Activated CD4-positive, alpha-beta memory T cell treated with anti-CD3 and anti-CD28 coated beads, Interleukin-2, amount 10 ng/mL, durations not matched to agents 7 days and 5 days (primary cell): ENCODE data around the gene OR4K15. TPM values are rescaled to one million over a fixed set of nuclear protein-coding genes. Genes with fewer than 3 reads are reported as not detected.
"Not testable (repeated sequence)": the region's sequence is repeated elsewhere in the genome, so short reads cannot be mapped to it uniquely, and the experiment has no call there.

Experiments
- CTCF ChIA-PET: fragments of 350-600 bp; sonication (Branson Sonifier 250); formaldehyde crosslinking; loops from one replicate; lab custom pipeline; 2021; ENCODE audit warnings: antibody characterized with exemption, inconsistent platforms; lab: Charles Lee
- POLR2A ChIA-PET: fragments of 350-600 bp; sonication (Branson Sonifier 250); formaldehyde crosslinking; loops from one replicate; lab custom pipeline; 2021; ENCODE audit warnings: antibody characterized with exemption; lab: Charles Lee
- DNase-seq: peaks from one replicate; pipeline ENCODE4 v3.0.0-alpha.2; 2020
- H3K27ac Mint-ChIP-seq: one replicate; pipeline ENCODE4 v1.8.0; 2021; ENCODE audit warnings: mild to moderate bottlenecking, mixed read lengths
- H3K27me3 Mint-ChIP-seq: one replicate; pipeline ENCODE4 v1.8.0; 2021; ENCODE audit warnings: mixed read lengths
- H3K36me3 Mint-ChIP-seq: one replicate; pipeline ENCODE4 v1.8.0; 2021; ENCODE audit warnings: low read depth, mixed read lengths
- H3K4me1 Mint-ChIP-seq: one replicate; pipeline ENCODE4 v1.8.0; 2021; ENCODE audit warnings: mixed read lengths
- H3K4me3 Mint-ChIP-seq: one replicate; pipeline ENCODE4 v1.8.0; 2021; ENCODE audit warnings: mild to moderate bottlenecking, mixed read lengths
- H3K9me3 Mint-ChIP-seq: one replicate; pipeline ENCODE4 v1.8.0; 2021; ENCODE audit warnings: mixed read lengths
- total RNA-seq, 2 experiments: library from RNA; stranded (reverse); gene quantifications; one replicate each; pipeline ENCODE4 v1.2.3, GENCODE V29; 2021

The OR4K15 gene
- not detected for total RNA-seq

GRCh38 chr14:19975291-19975690 lies at the start of gene OR4K15:
Gene OR4K15 (plus strand): TSS chr14:19975591. CDS start chr14:19975591, 0 bp downstream.
- H3K4me3 Mint-ChIP-seq = no peak within 1 kb of the TSS
- no peaks in the 10 kb centered on the region for H3K36me3 Mint-ChIP-seq
- no peak for DNase-seq
- CTCF ChIA-PET = no interaction called here
- H3K27me3 Mint-ChIP-seq = no peaks in the 10 kb centered on the region
- POLR2A ChIA-PET = no interaction called here
- no peaks in the 10 kb centered on the region for H3K9me3 Mint-ChIP-seq
- H3K4me1 Mint-ChIP-seq = peaks cover 11% of the 10 kb centered on the region
- no peak within 1 kb of the TSS for H3K27ac Mint-ChIP-seq

GRCh38 chr14:19930617-19931016 lies 44.8 kb upstream of the OR4K15 start, which contains the start of gene OR4K1:
Gene OR4K1 (plus strand): TSS chr14:19930917. CDS start chr14:19935667, 4,750 bp downstream.
- no peak within 1 kb of the TSS for H3K27ac Mint-ChIP-seq
- no peaks in the 10 kb centered on the region for H3K4me1 Mint-ChIP-seq
- no peaks in the 10 kb centered on the region for H3K36me3 Mint-ChIP-seq
- no peak for DNase-seq
- CTCF ChIA-PET = no interaction called here
- no peaks in the 10 kb centered on the region for H3K9me3 Mint-ChIP-seq
- H3K27me3 Mint-ChIP-seq = no peaks in the 10 kb centered on the region
- no peak within 1 kb of the TSS for H3K4me3 Mint-ChIP-seq
- POLR2A ChIA-PET = no interaction called here

- H3K9me3 Mint-ChIP-seq = no peaks in the 10 kb centered on the region
- POLR2A ChIA-PET = no interaction called here
- H3K27me3 Mint-ChIP-seq = no peaks in the 10 kb centered on the region
- CTCF ChIA-PET = no interaction called here
- H3K4me1 Mint-ChIP-seq = no peaks in the 10 kb centered on the region
- no peak overlapping the region for H3K27ac Mint-ChIP-seq
- no peak for DNase-seq
- H3K36me3 Mint-ChIP-seq = no peaks in the 10 kb centered on the region
- no peak overlapping the region for H3K4me3 Mint-ChIP-seq
Measured at GRCh38 chr14:19941668-19942067, 33.7 kb upstream of the OR4K15 start.

- Mint-ChIP-seq H3K27ac (no peak overlapping the region), H3K36me3 (no peaks in the 10 kb centered on the region), H3K27me3 (no peaks in the 10 kb centered on the region), H3K4me1 (no peaks in the 10 kb centered on the region), H3K9me3 (peaks cover 2% of the 10 kb centered on the region), H3K4me3 (no peak overlapping the region)
- no peak for DNase-seq
- POLR2A ChIA-PET = no interaction called here
- CTCF ChIA-PET = no interaction called here
Measured at GRCh38 chr14:19947413-19948090, 27.8 kb upstream of the OR4K15 start.

- H3K27me3 Mint-ChIP-seq = no peaks in the 10 kb centered on the region
- H3K36me3 Mint-ChIP-seq = no peaks in the 10 kb centered on the region
- no peak for DNase-seq
- H3K9me3 Mint-ChIP-seq = peaks cover 2% of the 10 kb centered on the region
- POLR2A ChIA-PET = no interaction called here
- no peak overlapping the region for H3K4me3 Mint-ChIP-seq
- CTCF ChIA-PET = no interaction called here
- no peaks in the 10 kb centered on the region for H3K4me1 Mint-ChIP-seq
- H3K27ac Mint-ChIP-seq = no peak overlapping the region
Measured at GRCh38 chr14:19949218-19949617, 26.2 kb upstream of the OR4K15 start.

GRCh38 chr14:19969735-19970134 lies 5.7 kb upstream of the OR4K15 start:
- H3K27me3 Mint-ChIP-seq = not testable (repeated sequence)

GRCh38 chr14:19974844-19975243 lies 547 bp upstream of the OR4K15 start:
- Mint-ChIP-seq H3K27ac (no peak overlapping the region), H3K9me3 (no peaks in the 10 kb centered on the region), H3K4me1 (peaks cover 11% of the 10 kb centered on the region), H3K27me3 (no peaks in the 10 kb centered on the region), H3K4me3 (no peak overlapping the region), H3K36me3 (no peaks in the 10 kb centered on the region)
- POLR2A ChIA-PET = no interaction called here
- peak; percentile 19 for DNase-seq
- CTCF ChIA-PET = no interaction called here

More at GRCh38 chr14:19969735-19970134, 5.7 kb upstream of the OR4K15 start:
- H3K4me3 Mint-ChIP-seq, H3K4me1 Mint-ChIP-seq, POLR2A ChIA-PET, CTCF ChIA-PET, H3K9me3 Mint-ChIP-seq, DNase-seq, H3K27ac Mint-ChIP-seq, H3K36me3 Mint-ChIP-seq: not testable (repeated sequence)

- ChIA-PET POLR2A (no interaction called here), CTCF (no interaction called here)
- Mint-ChIP-seq H3K4me1 (no peaks in the 10 kb centered on the region), H3K9me3 (peaks cover 9% of the 10 kb centered on the region), H3K36me3 (no peaks in the 10 kb centered on the region), H3K27ac (no peak overlapping the region), H3K4me3 (no peak overlapping the region), H3K27me3 (no peaks in the 10 kb centered on the region)
- no peak for DNase-seq
Measured at GRCh38 chr14:19993438-19993837, 18.0 kb downstream of the OR4K15 start.

- no peaks in the 10 kb centered on the region for H3K36me3 Mint-ChIP-seq
- no peak within 1 kb of the TSS for H3K4me3 Mint-ChIP-seq
- ChIA-PET CTCF (no interaction called here), POLR2A (no interaction called here)
- DNase-seq = no peak
- no peaks in the 10 kb centered on the region for H3K27me3 Mint-ChIP-seq
- H3K27ac Mint-ChIP-seq = no peak within 1 kb of the TSS
- peaks cover 4% of the 10 kb centered on the region for H3K9me3 Mint-ChIP-seq
- H3K4me1 Mint-ChIP-seq = no peaks in the 10 kb centered on the region
Measured at GRCh38 chr14:20001863-20002262, 26.5 kb downstream of the OR4K15 start, which contains the start of gene OR4Q2. Gene OR4Q2 (plus strand): TSS chr14:20002163.

GRCh38 chr14:20002319-20002718 lies 26.9 kb downstream of the OR4K15 start:
- ChIA-PET POLR2A (no interaction called here), CTCF (no interaction called here)
- no peak for DNase-seq
- Mint-ChIP-seq H3K27ac (no peak overlapping the region), H3K4me3 (no peak overlapping the region), H3K36me3 (no peaks in the 10 kb centered on the region), H3K9me3 (peaks cover 6% of the 10 kb centered on the region), H3K4me1 (no peaks in the 10 kb centered on the region), H3K27me3 (no peaks in the 10 kb centered on the region)

- Mint-ChIP-seq H3K9me3 (peaks cover 6% of the 10 kb centered on the region), H3K27ac (no peak overlapping the region), H3K27me3 (no peaks in the 10 kb centered on the region), H3K4me1 (no peaks in the 10 kb centered on the region), H3K4me3 (no peak overlapping the region), H3K36me3 (no peaks in the 10 kb centered on the region)
- ChIA-PET CTCF (no interaction called here), POLR2A (no interaction called here)
- no peak for DNase-seq
Measured at GRCh38 chr14:20008156-20008555, 32.8 kb downstream of the OR4K15 start.

- Mint-ChIP-seq H3K27me3 (no peaks in the 10 kb centered on the region), H3K36me3 (no peaks in the 10 kb centered on the region), H3K4me3 (no peak within 1 kb of the TSS), H3K4me1 (no peaks in the 10 kb centered on the region), H3K27ac (no peak within 1 kb of the TSS), H3K9me3 (no peaks in the 10 kb centered on the region)
- ChIA-PET CTCF (no interaction called here), POLR2A (no interaction called here)
- no peak for DNase-seq
Measured at GRCh38 chr14:20019257-20019865, 44.0 kb downstream of the OR4K15 start, which contains the start of gene OR4K14. Gene OR4K14 (minus strand): TSS chr14:20019307. CDS start chr14:20015193, 4,114 bp downstream.
